ELF-1 (cell line): ENCODE data around the gene COL20A1.
A peak's percentile ranks its signal among the peaks of the same experiment; 100 is the strongest.

Experiments used
- DNase-seq: peaks from one replicate; pipeline ENCODE4 v3.0.0-alpha.2; 2016; ENCODE audit warnings: low read depth, low spot score

COL20A1 gene

DNA sequence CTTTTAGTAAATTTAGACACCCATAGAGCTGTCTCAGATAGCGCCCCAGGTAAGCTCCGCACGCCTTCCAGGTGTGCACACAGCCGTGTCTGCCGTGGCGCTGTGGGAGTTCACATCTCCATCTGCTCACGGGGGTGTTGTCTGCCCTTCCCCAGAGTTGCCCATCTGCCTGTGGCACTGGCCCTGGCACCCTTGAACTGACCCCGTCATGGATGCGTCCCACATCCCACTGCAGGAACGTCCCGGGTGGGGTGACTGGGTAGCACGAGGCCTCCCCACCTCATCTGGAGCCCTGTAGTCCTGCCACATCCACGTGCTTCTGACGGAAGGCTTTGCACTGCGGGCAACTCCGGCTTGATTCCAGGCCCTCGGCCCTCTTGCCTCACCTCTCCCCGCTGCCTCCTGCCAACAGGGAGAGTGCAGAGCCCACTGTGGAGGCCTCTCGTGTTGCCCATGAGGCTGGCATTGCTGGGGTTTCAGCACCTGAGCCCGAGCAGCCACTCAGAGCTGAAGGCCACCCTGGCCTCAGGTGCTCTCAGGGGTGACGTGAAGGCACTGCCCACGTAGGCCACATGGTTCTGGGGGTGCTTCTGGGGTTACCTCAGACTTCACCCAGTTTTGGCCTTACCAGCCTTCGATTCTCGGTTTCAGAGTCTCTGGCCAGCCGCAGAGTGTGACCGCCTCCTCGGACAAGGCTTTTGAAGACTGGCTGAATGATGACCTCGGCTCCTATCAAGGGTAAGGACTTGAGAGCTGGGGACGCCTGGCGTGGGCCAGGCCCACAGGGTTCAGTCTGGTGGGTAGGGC is 15.3 kb upstream of the COL20A1 start:
- no peak for DNase-seq

DNA sequence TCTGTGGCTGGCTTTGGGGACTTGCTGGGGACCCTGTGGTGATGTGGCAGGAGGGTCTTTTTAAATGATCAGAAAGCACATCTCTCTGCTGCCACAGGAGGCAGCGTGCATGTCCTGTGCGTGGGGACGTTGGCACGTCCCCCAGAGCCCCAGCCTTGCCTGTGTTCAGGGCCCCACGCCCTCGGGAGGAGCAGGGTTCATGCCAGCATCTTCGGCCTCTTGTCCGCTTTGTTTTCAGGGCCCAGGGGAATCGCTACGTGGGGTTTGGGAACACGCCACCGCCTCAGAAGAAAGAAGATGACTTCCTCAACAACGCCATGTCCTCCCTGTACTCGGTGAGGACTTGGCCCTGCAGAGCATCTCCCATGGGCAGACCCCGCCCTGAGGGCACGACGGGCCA is 14.3 kb upstream of the COL20A1 start:
- no peak for DNase-seq

DNA sequence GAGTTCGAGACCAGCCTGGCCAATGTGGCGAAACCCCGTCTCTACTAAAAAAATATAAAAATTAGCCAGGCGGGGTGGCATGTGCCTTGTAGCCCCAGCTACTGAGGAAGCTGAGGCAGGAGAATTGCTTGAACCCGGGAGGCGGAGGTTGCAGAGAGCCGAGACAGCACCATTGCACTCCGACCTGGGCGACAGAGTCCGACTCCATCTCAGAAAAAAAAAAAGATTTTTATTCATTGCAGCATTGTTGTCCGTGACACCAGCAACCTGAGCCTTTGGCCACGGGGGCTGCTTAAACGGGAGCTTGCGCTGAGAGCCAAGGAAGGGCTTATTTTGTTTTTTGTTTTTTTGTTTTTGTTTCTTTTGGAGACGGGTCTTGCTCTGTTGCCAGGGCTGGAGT is 13.1 kb upstream of the COL20A1 start:
- DNase-seq: no peak

DNA sequence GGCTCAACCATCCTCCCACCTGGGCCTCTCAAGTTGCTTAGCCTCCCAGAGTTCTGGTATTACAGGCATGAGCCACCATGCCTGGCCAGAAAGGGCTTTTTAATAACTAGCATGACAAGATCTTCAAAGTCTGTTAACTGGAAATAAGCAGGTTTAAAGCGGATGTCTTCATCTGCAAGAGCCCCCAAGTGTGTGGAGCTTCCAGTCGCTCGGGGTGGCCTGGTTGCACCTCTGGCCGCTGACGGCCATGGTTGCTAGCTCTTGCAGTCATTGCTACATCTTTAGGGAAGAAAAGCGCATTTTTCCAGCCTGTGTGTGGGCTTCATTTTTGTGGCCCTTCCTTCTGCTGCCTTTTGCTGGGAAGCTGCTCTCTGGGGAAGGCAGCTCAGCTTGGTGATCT is 12.6 kb upstream of the COL20A1 start:
- no peak for DNase-seq

- peak; percentile 48 for DNase-seq
Observed at GRCh38 chr20:63280929-63281545, 11.9 kb upstream of the COL20A1 start.

- no peak for DNase-seq
Observed at GRCh38 chr20:63281742-63282665, 11.0 kb upstream of the COL20A1 start.

- DNase-seq: no peak
Observed at GRCh38 chr20:63282946-63283345, 10.0 kb upstream of the COL20A1 start.

GRCh38 chr20:63283397-63284082 is 9.4 kb upstream of the COL20A1 start:
- no peak for DNase-seq

- DNase-seq: no peak
Observed at GRCh38 chr20:63284083-63284440, 8.9 kb upstream of the COL20A1 start.

GRCh38 chr20:63284544-63284949 is 8.4 kb upstream of the COL20A1 start:
- no peak for DNase-seq

GRCh38 chr20:63284981-63285524 is 7.9 kb upstream of the COL20A1 start:
- no peak for DNase-seq

DNA sequence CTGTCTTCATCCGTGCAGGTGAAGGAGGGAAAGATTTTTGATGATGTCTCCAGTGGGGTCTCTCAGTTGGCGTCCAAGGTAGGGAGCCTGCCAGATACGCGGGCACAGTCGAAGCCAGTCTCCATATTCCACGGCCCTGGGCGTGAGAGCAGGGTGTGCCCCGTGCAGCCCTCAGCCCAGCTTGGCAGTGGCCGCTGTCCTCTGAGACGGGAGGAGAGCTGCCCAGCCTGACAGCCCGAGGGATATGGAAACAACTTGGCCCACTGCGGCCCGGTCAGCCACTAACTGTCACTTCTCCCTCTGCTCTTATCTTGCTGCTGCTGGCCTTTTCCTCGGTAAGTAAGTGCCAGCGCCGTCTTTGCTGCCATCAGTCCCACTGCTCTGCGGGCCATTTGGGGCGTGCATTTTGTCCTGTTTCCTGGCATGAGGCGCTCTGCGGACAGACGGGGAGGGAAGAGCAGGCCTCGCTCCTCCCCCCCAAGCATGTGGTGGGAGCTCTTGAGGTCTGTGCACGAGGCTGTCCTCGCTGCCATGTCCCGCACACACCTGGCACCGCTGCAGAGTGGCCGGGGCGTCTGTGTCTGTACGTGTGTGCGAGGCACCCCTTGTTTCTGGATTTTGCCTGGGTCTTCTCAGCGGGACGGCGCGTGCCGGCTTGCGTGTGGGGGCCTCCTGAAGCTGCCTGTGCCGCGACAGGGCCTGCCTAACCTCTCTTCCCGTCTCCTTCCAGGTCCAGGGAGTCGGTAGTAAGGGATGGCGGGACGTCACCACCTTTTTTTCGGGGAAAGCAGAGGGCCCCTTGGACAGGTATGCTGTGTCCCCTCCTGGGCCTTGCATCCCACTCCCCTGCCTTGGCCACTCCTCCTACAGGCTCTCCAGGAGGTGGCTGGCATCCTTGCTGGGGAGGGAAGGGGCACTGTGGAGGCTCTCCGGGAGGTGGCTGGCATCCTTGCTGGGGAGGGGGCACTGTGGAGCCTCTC is 7.1 kb upstream of the COL20A1 start:
- DNase-seq: no peak

GRCh38 chr20:63286781-63287696 is 5.9 kb upstream of the COL20A1 start:
- DNase-seq: no peak

GRCh38 chr20:63287697-63288580 is 5.0 kb upstream of the COL20A1 start:
- no peak for DNase-seq

- DNase-seq: no peak
Observed at GRCh38 chr20:63288581-63289251, 4.3 kb upstream of the COL20A1 start.

DNA sequence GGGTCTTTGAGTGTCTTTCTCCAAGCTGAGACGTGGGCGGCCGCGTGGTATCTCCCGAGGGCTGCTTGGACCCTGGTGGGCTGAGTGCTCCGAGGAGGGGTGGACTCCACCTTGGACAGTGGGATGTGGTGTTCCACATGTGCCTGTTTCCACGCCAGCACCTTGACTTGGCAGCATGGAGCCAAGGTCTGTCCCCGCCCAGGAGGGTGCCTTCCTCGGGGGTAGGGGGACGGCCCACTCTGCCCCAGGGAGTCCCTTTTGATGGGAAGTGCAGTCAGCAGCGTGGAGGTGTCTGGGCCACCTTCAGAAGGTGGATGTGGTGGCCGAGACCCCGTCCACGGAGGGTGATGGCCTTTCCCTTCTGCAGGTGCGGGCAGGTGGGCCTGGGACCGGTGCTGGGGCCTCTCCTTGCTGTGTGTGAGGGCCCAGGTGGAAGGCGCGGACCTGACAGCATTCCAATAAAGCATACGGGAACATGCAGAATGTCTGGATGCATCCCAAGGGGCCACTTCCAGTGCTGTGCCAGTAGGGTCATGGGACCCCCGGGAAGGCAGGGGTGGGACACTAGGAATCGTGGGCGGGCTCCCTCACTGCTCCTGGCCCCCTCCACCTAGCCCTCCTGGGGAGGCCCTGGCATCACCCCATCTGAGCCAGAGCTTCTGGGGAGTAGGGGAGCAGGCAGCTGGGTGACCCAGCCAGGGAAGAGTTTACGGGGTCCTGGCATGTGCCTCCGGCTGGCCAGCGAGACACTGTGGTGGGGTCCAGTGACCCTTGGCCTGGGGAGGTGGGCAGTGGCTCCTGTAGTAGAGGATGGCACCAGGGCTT is 3.5 kb upstream of the COL20A1 start:
- DNase-seq: no peak
